ENCODE measurements around the gene LRIG1.

LRIG1 gene

GRCh38 chr3:66380200-66380932 lies 120.5 kb downstream of the LRIG1 start:
- DNase-seq, result no peak

- DNase-seq, result no peak
Measured at GRCh38 chr3:66379565-66379964, 121.3 kb downstream of the LRIG1 start.

- no peak for DNase-seq
Measured at GRCh38 chr3:66378256-66378655, 122.6 kb downstream of the LRIG1 start.

GRCh38 chr3:66377800-66378199 lies 123.0 kb downstream of the LRIG1 start:
- no peak for DNase-seq

- DNase-seq, result no peak
Measured at GRCh38 chr3:66376568-66376967, 124.3 kb downstream of the LRIG1 start.

- DNase-seq, result no peak
Measured at GRCh38 chr3:66372681-66373350, 128.0 kb downstream of the LRIG1 start.

- no peak for DNase-seq
Measured at GRCh38 chr3:66371432-66371831, 129.4 kb downstream of the LRIG1 start.

- no peak for DNase-seq
Measured at GRCh38 chr3:66370179-66370578, 130.6 kb downstream of the LRIG1 start.

GRCh38 chr3:66367979-66368378 lies 132.8 kb downstream of the LRIG1 start:
- no peak for DNase-seq

GRCh38 chr3:66366747-66367146 lies 134.1 kb downstream of the LRIG1 start:
- no peak for DNase-seq

- DNase-seq, result no peak
Measured at GRCh38 chr3:66365080-66365479, 135.7 kb downstream of the LRIG1 start.

GRCh38 chr3:66363148-66363547 lies 137.7 kb downstream of the LRIG1 start:
- no peak for DNase-seq

- DNase-seq, result no peak
Measured at GRCh38 chr3:66362541-66362941, 138.3 kb downstream of the LRIG1 start.

GRCh38 chr3:66361356-66361755 lies 139.5 kb downstream of the LRIG1 start:
- DNase-seq, result no peak

GRCh38 chr3:66355997-66356396 lies 144.8 kb downstream of the LRIG1 start:
- no peak for DNase-seq

- DNase-seq, result no peak
Measured at GRCh38 chr3:66355394-66355793, 145.4 kb downstream of the LRIG1 start.

GRCh38 chr3:66354001-66354400 lies 146.8 kb downstream of the LRIG1 start:
- no peak for DNase-seq

- DNase-seq, result no peak
Measured at GRCh38 chr3:66353530-66353929, 147.3 kb downstream of the LRIG1 start.

- DNase-seq, result no peak
Measured at GRCh38 chr3:66353039-66353438, 147.8 kb downstream of the LRIG1 start.

- no peak for DNase-seq
Measured at GRCh38 chr3:66350601-66351000, 150.2 kb downstream of the LRIG1 start.

GRCh38 chr3:66348704-66349103 lies 152.1 kb downstream of the LRIG1 start:
- DNase-seq, result no peak

GRCh38 chr3:66344848-66345578 lies 155.8 kb downstream of the LRIG1 start:
- DNase-seq, result no peak

- no peak for DNase-seq
Measured at GRCh38 chr3:66344391-66344811, 156.4 kb downstream of the LRIG1 start.
